ENCODE measurements around the gene CCSER1.

DNA sequence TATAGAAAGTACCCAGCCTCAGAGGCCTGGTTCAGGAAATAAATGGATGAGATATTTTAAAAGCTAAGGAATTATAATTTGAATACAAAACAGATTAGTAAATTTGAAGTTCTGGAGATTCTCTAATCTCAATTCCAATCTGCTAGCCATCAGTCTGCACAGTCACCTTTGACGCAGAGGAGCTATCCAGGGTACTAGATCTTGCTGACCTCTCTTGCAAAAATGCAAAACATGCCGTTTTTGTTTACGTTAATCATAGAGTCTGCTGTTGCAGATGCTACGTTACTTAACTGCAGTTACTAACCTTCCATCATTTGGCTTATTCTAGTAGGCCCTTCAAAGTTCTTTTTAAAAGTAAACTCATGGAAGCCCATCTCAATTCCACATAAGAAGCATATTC, 10.4 kb downstream of the CCSER1 start:
- no peak for TF ChIP-seq EZH2 (IDR thresholded peaks at IDR 0.05; ENCODE audit: low read depth)
- TF ChIP-seq, protein P1, sequence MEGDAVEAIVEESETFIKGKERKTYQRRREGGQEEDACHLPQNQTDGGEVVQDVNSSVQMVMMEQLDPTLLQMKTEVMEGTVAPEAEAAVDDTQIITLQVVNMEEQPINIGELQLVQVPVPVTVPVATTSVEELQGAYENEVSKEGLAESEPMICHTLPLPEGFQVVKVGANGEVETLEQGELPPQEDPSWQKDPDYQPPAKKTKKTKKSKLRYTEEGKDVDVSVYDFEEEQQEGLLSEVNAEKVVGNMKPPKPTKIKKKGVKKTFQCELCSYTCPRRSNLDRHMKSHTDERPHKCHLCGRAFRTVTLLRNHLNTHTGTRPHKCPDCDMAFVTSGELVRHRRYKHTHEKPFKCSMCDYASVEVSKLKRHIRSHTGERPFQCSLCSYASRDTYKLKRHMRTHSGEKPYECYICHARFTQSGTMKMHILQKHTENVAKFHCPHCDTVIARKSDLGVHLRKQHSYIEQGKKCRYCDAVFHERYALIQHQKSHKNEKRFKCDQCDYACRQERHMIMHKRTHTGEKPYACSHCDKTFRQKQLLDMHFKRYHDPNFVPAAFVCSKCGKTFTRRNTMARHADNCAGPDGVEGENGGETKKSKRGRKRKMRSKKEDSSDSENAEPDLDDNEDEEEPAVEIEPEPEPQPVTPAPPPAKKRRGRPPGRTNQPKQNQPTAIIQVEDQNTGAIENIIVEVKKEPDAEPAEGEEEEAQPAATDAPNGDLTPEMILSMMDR (conservative IDR thresholded peaks at IDR 0.05), result no peak

All from PC-9 (cell line).